Keratinocyte (primary cell): Measurements from ENCODE around the gene RPUSD4. TPM values are rescaled to one million over a fixed set of nuclear protein-coding genes. Genes with fewer than 3 reads are reported as not detected.

Experiments
- DNase-seq: peaks from one replicate; pipeline ENCODE4 v3.0.0-alpha.2; 2011; ENCODE audit warnings: low read depth, missing footprints, low spot score
- FAIRE-seq: peaks from 2 replicates; lab custom pipeline; 2011; peaks lifted over from hg19 to GRCh38; lab: Jason Lieb, UNC
- H2AFZ ChIP-seq: 2 replicates; pipeline ENCODE4 v1.6.0; 2012; ENCODE audit warnings: low read length, control low read depth, inconsistent platforms; ENCODE audit not compliant: control insufficient read depth
- H3K27ac ChIP-seq: 2 replicates; pipeline ENCODE4 v1.5.1; 2011; ENCODE audit warnings: low read length; ENCODE audit not compliant: control insufficient read depth, insufficient read depth
- H3K27me3 ChIP-seq: 3 replicates; pipeline ENCODE4 v1.6.0; 2011; ENCODE audit warnings: low read length; ENCODE audit not compliant: control insufficient read depth, insufficient read depth; ENCODE audit errors: extremely low read depth
- H3K36me3 ChIP-seq, 2 experiments: 2 replicates in 1 of 2; 3 replicates in 1 of 2; pipeline ENCODE4 v1.5.1; 2011; ENCODE audit warnings: low read length in 2 of 2, mild to moderate bottlenecking in 1 of 2; ENCODE audit not compliant: control insufficient read depth in 2 of 2, insufficient read depth in 2 of 2; ENCODE audit errors: extremely low read depth in 1 of 2
- H3K4me1 ChIP-seq: 3 replicates; pipeline ENCODE4 v1.5.1; 2011; ENCODE audit warnings: low read length; ENCODE audit not compliant: control insufficient read depth, insufficient read depth; ENCODE audit errors: extremely low read depth
- H3K4me2 ChIP-seq: 3 replicates; pipeline ENCODE4 v1.6.0; 2011; ENCODE audit warnings: low read depth, low read length; ENCODE audit not compliant: control insufficient read depth, insufficient read depth; ENCODE audit errors: extremely low read depth
- H3K4me3 ChIP-seq, 3 experiments: fragments of 200-600 bp in 1 of 3; sonication (generic) in 1 of 3; 2 replicates in 2 of 3; 3 replicates in 1 of 3; pipeline ENCODE4 v1.5.1; 2011 to 2016; ENCODE audit warnings: low read length in 3 of 3, mild to moderate bottlenecking in 3 of 3, control low read depth in 2 of 3, inconsistent platforms in 1 of 3, low read depth in 1 of 3, mixed read lengths in 1 of 3, mixed run types in 1 of 3, moderate library complexity in 1 of 3; ENCODE audit not compliant: control insufficient read depth in 2 of 3, insufficient read depth in 2 of 3; ENCODE audit errors: extremely low read depth in 1 of 3
- H3K79me2 ChIP-seq: 2 replicates; pipeline ENCODE4 v1.6.0; 2012; ENCODE audit warnings: low read length; ENCODE audit not compliant: control insufficient read depth, insufficient read depth
- H3K9ac ChIP-seq: 3 replicates; pipeline ENCODE4 v1.6.0; 2011; ENCODE audit warnings: low read length; ENCODE audit not compliant: control insufficient read depth, insufficient read depth; ENCODE audit errors: extremely low read depth
- H3K9me1 ChIP-seq: 3 replicates; pipeline ENCODE4 v1.6.0; 2011; ENCODE audit warnings: low read length; ENCODE audit not compliant: control insufficient read depth, insufficient read depth; ENCODE audit errors: extremely low read depth
- H3K9me3 ChIP-seq: 2 replicates; pipeline ENCODE4 v1.5.1; 2012; ENCODE audit warnings: low read depth, low read length; ENCODE audit not compliant: control insufficient read depth
- H4K20me1 ChIP-seq: 3 replicates; pipeline ENCODE4 v1.6.0; 2011; ENCODE audit warnings: low read length; ENCODE audit not compliant: control insufficient read depth, insufficient read depth; ENCODE audit errors: extremely low read depth
- EZH2 ChIP-seq: IDR thresholded peaks from one replicate; pipeline ENCODE4 v1.6.1; 2012; ENCODE audit warnings: inconsistent platforms, mild to moderate bottlenecking, low read length, moderate library complexity
- dilution Hi-C: fragments of 300-500 bp; cut with MboI; formaldehyde crosslinking; loops from one replicate; pipeline ENCODE4 v1.7.0; 2020; ENCODE audit warnings: low sequenced_read_pairs; ENCODE audit not compliant: extremely low pct_ligation_motif_present
- polyA plus RNA-seq, 5 experiments: library from polyadenylated mRNA; depleted of rRNA in 3 of 5; stranded (reverse) in 3 of 5; stranded (forward) in 1 of 5; unstranded in 1 of 5; fragments of >200 nt; gene quantifications; 1 replicate in 1 of 5; 2 replicates in 3 of 5; 3 replicates in 1 of 5; pipeline versions ENCODE4 v1.2.1 to v1.2.3, GENCODE V29; 2011 to 2012; ENCODE audit warnings: missing spikeins in 2 of 5, low read depth in 1 of 5, low replicate concordance in 1 of 5
- TF ChIP-seq, protein P1 (sequence below), 3 experiments: IDR thresholded peaks in 1 of 3; conservative IDR thresholded peaks in 1 of 3; optimal IDR thresholded peaks in 1 of 3; 2 replicates in 2 of 3; 3 replicates in 1 of 3; pipeline versions ENCODE3 to v1.5.1; 2011; ENCODE audit warnings: low read length in 3 of 3, mild to moderate bottlenecking in 3 of 3, moderate library complexity in 2 of 3, control low read depth in 1 of 3, inconsistent platforms in 1 of 3; ENCODE audit not compliant: insufficient read depth in 2 of 3; ENCODE audit errors: extremely low read depth in 1 of 3

Gene RPUSD4
- polyA plus RNA-seq, 1 donor (not counting 4 experiments of a cell fraction or from before 2014, with no cell fraction given), result 23.8 TPM

DNA sequence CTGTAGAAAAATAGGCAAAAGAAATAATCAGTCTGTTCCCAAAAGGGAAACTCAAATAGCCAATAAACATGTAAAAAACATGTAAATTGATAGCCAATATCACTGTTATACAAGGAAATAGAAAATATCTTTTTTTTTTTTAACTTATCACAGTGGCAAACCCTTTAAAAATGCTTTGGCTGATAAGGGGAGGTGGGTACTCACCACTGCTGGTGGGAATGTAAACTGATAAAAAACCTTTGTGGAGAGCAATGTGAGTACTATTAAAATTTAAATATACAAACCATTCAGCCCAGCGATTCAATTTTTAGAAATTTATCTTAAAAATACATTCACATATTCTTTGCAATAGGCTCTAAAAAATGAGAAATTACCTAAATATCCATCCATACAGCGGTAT is 3.6 kb downstream of the RPUSD4 start:
- no peaks in the 10 kb centered on the region for H4K20me1 ChIP-seq
- peaks cover 2% of the 10 kb centered on the region for H3K9me1 ChIP-seq
- peaks cover 24% of the 10 kb centered on the region for H3K79me2 ChIP-seq
- dilution Hi-C loops, result loop anchor here (25.0 kb wide), 1 partner anchor 271 kb away; the partner anchor contains the start of gene VSIG10L2
- no peaks in the 10 kb centered on the region for H3K9me3 ChIP-seq
- H3K27me3 ChIP-seq, result no peaks in the 10 kb centered on the region
- no peak overlapping the region for H3K4me2 ChIP-seq
- TF ChIP-seq, protein P1, sequence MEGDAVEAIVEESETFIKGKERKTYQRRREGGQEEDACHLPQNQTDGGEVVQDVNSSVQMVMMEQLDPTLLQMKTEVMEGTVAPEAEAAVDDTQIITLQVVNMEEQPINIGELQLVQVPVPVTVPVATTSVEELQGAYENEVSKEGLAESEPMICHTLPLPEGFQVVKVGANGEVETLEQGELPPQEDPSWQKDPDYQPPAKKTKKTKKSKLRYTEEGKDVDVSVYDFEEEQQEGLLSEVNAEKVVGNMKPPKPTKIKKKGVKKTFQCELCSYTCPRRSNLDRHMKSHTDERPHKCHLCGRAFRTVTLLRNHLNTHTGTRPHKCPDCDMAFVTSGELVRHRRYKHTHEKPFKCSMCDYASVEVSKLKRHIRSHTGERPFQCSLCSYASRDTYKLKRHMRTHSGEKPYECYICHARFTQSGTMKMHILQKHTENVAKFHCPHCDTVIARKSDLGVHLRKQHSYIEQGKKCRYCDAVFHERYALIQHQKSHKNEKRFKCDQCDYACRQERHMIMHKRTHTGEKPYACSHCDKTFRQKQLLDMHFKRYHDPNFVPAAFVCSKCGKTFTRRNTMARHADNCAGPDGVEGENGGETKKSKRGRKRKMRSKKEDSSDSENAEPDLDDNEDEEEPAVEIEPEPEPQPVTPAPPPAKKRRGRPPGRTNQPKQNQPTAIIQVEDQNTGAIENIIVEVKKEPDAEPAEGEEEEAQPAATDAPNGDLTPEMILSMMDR (optimal IDR thresholded peaks at IDR 0.05 in 1 of 3, IDR thresholded peaks at IDR 0.05 in 1 of 3, conservative IDR thresholded peaks at IDR 0.05 in 1 of 3; ENCODE audit: extremely low read depth in 1 of 3, insufficient read depth in 2 of 3, low read length in 3 of 3), result no peak
- TF ChIP-seq EZH2, result no peak
- peaks cover 17 to 27% of the 10 kb centered on the region in 2 experiments for H3K36me3 ChIP-seq
- H3K4me3 ChIP-seq, result no peak overlapping the region
- no peak overlapping the region for H3K9ac ChIP-seq
- no peak overlapping the region for H2AFZ ChIP-seq
- FAIRE-seq (no peak), DNase-seq (no peak)
- H3K27ac ChIP-seq, result no peak overlapping the region
- H3K4me1 ChIP-seq, result peaks cover 12% of the 10 kb centered on the region

DNA sequence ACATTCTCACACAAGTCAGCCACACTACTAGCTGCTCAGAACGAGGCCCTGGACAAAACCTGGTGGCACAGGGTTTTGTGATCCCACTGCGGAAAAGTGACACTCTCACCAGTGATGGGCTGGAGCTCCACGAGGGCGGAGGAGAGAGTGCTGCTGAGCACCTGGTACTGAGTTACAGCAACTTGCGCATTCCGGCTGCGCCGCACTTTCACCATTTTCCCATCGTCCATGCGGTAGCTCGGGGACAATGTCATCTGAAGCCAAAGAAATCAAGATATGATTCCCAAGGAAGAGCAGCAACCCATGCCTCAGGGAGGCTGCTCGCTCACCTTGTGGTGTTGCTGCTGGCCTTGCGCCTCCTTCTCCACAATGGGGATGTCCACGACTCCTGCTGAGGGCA is 6.1 kb downstream of the RPUSD4 start:
- Histone ChIP-seq H3K9ac (no peak overlapping the region), H2AFZ (no peak overlapping the region), H3K4me2 (no peak overlapping the region), H3K9me3 (no peaks in the 10 kb centered on the region), H4K20me1 (no peaks in the 10 kb centered on the region), H3K4me3 (no peak overlapping the region), H3K79me2 (peaks cover 5% of the 10 kb centered on the region), H3K27me3 (no peaks in the 10 kb centered on the region), H3K27ac (no peak overlapping the region), H3K4me1 (peaks cover 3% of the 10 kb centered on the region), H3K9me1 (no peaks in the 10 kb centered on the region), H3K36me3 (peaks cover 24 to 34% of the 10 kb centered on the region in 2 experiments)
- no peak for FAIRE-seq
- dilution Hi-C loops, result loop anchor here (25.0 kb wide), 1 partner anchor 268 kb away; the partner anchor contains the start of gene VSIG10L2
- no peak for DNase-seq
- TF ChIP-seq EZH2, result no peak
- TF ChIP-seq, protein P1 (optimal IDR thresholded peaks at IDR 0.05 in 1 of 3, IDR thresholded peaks at IDR 0.05 in 1 of 3, conservative IDR thresholded peaks at IDR 0.05 in 1 of 3; ENCODE audit: extremely low read depth in 1 of 3, insufficient read depth in 2 of 3, low read length in 3 of 3), result no peak
